ENCODE data around the gene CRISPLD2. TPM values are rescaled to one million over a fixed set of nuclear protein-coding genes. Genes with fewer than 3 reads are reported as not detected.

The CRISPLD2 gene
- total RNA-seq, 2 donors from 2014 or later: 58.4 to 76.4 TPM

DNA sequence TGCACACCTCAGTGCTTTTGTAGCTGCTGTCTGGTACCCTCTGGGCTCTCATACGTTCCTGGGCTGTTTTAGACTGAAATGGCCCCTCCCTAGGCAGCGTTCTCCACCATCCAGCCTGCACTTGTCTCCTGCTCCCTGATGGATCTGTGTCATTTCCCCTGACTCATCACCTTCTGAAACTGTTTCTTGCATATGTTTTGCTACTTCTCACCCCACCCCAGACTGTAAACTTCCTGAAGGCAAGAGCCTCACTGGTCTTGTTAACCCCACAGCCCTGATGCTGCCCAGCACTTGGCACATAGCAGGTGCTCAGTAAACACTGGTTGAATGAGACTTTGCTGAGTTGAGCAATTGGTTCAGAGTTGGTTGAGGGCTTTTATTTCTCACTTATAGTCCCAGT, 78.7 kb downstream of the CRISPLD2 start:
- no peaks in the 10 kb centered on the region for H3K27me3 ChIP-seq
- TF ChIP-seq, protein P1, sequence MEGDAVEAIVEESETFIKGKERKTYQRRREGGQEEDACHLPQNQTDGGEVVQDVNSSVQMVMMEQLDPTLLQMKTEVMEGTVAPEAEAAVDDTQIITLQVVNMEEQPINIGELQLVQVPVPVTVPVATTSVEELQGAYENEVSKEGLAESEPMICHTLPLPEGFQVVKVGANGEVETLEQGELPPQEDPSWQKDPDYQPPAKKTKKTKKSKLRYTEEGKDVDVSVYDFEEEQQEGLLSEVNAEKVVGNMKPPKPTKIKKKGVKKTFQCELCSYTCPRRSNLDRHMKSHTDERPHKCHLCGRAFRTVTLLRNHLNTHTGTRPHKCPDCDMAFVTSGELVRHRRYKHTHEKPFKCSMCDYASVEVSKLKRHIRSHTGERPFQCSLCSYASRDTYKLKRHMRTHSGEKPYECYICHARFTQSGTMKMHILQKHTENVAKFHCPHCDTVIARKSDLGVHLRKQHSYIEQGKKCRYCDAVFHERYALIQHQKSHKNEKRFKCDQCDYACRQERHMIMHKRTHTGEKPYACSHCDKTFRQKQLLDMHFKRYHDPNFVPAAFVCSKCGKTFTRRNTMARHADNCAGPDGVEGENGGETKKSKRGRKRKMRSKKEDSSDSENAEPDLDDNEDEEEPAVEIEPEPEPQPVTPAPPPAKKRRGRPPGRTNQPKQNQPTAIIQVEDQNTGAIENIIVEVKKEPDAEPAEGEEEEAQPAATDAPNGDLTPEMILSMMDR (IDR thresholded peaks at IDR 0.05): no peak
- H3K4me1 ChIP-seq: no peaks in the 10 kb centered on the region
- H3K27ac ChIP-seq: peak overlapping the region in 1 of 2 donors; percentile 17
- H3K9me3 ChIP-seq: no peaks in the 10 kb centered on the region
- H3K4me3 ChIP-seq: no peak overlapping the region
- peaks cover 4% of the 10 kb centered on the region for H3K36me3 ChIP-seq
- DNase-seq (ENCODE audit: low spot score): no peak

DNA sequence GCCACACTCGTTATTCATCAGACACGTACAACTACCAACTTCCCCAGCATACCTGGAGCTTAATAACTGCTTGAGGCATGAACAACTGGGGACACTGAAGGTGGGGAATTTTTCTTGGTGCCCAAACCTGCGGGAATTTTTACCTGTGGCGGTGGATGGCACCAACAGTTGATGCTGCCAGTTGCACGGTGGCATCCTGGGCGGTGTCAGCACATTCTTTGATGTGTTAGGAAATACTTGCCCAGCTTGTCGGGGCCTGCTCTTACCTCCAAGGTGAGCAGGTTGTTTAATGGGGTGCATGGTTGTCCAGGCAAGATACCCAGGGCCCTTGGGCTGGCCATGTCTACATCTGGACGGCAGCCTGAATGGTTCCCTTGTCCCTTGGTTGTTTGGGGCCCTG, 79.6 kb downstream of the CRISPLD2 start:
- no peak overlapping the region for H3K4me3 ChIP-seq
- peaks cover 4% of the 10 kb centered on the region for H3K36me3 ChIP-seq
- no peaks in the 10 kb centered on the region for H3K27me3 ChIP-seq
- DNase-seq (ENCODE audit: low spot score): no peak
- H3K27ac ChIP-seq: no peak overlapping the region
- H3K9me3 ChIP-seq: no peaks in the 10 kb centered on the region
- TF ChIP-seq, protein P1 (IDR thresholded peaks at IDR 0.05): no peak
- no peaks in the 10 kb centered on the region for H3K4me1 ChIP-seq

GRCh38 chr16:84905965-84906460, 86.2 kb downstream of the CRISPLD2 start:
- peaks cover 4% of the 10 kb centered on the region for H3K36me3 ChIP-seq
- H3K4me3 ChIP-seq: no peak overlapping the region
- no peaks in the 10 kb centered on the region for H3K9me3 ChIP-seq
- DNase-seq (ENCODE audit: low spot score): no peak
- no peaks in the 10 kb centered on the region for H3K27me3 ChIP-seq
- H3K4me1 ChIP-seq: no peaks in the 10 kb centered on the region
- TF ChIP-seq, protein P1 (IDR thresholded peaks at IDR 0.05): no peak
- H3K27ac ChIP-seq: no peak overlapping the region

DNA sequence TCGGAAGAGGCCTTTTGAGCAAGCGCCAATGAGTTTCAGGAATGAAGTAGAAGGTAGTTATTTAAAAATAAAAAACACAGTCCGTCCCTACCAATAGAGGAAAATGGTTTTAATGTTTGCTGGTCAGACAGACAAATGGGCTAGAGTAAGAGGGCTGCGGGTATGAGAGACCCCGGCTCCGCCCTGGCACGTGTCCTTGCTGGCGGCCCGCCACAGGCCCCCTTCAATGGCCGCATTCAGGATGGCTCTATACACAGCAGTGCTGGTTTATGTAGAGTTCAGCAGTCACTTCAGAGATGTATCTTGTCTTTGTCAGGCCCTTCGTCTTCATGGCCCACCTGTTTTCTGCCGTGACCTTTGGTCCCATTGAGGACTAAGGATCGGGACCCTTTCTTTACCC, 87.3 kb downstream of the CRISPLD2 start:
- no peaks in the 10 kb centered on the region for H3K9me3 ChIP-seq
- no peak for DNase-seq (ENCODE audit: low spot score)
- no peaks in the 10 kb centered on the region for H3K27me3 ChIP-seq
- H3K36me3 ChIP-seq: peaks cover 4% of the 10 kb centered on the region
- TF ChIP-seq, protein P1 (IDR thresholded peaks at IDR 0.05): no peak
- peak overlapping the region in 1 of 2 donors; percentile 60 for H3K27ac ChIP-seq
- no peak overlapping the region for H3K4me3 ChIP-seq
- H3K4me1 ChIP-seq: no peaks in the 10 kb centered on the region

GRCh38 chr16:84907575-84907974, 87.8 kb downstream of the CRISPLD2 start:
- peak; percentile 84 for DNase-seq (ENCODE audit: low spot score)
- Histone ChIP-seq H3K27ac (peak overlapping the region in 1 of 2 donors; percentile 60), H3K4me1 (peaks cover 0 to under 1% of the 10 kb centered on the region in 2 donors), H3K36me3 (peaks cover 4% of the 10 kb centered on the region), H3K27me3 (no peaks in the 10 kb centered on the region), H3K4me3 (no peak overlapping the region), H3K9me3 (no peaks in the 10 kb centered on the region)
- TF ChIP-seq, protein P1 (IDR thresholded peaks at IDR 0.05): no peak

- Histone ChIP-seq H3K4me3 (no peak overlapping the region), H3K27me3 (no peaks in the 10 kb centered on the region), H3K4me1 (peaks cover 0 to 20% of the 10 kb centered on the region in 2 donors), H3K9me3 (no peaks in the 10 kb centered on the region), H3K27ac (no peak overlapping the region), H3K36me3 (peaks cover 4% of the 10 kb centered on the region)
- TF ChIP-seq, protein P1 (IDR thresholded peaks at IDR 0.05): no peak
- DNase-seq (ENCODE audit: low spot score): no peak
These were observed 89.8 kb downstream of the CRISPLD2 start for GRCh38 chr16:84909476-84910085.
